HepG2 (cell line): ENCODE data around the gene IRAK3. TPM values are rescaled to one million over a fixed set of nuclear protein-coding genes. Genes with fewer than 3 reads are reported as not detected.

Experiments
- ATAC-seq: fragments of 200-7000 bp; cut with Tn5 transposase; 3 replicates; pipeline ENCODE4 v1.9.1; 2020; ENCODE audit warnings: mild to moderate bottlenecking, moderate library complexity
- BruUV-seq: library from RNA; stranded (reverse); fragments of 400-500 nt; replicated peaks from 2 replicates; lab custom pipeline; 2021; lab: Mats Ljungman, UMichigan
- CTCF ChIA-PET: fragments of 300-600 bp; formaldehyde crosslinking; extraction: SDS; loops from one replicate; lab custom pipeline; 2021; ENCODE audit warnings: low total read pairs, inconsistent platforms, low intra/inter-chr PET ratio; lab: Yijun Ruan, JAX
- POLR2A ChIA-PET: fragments of 350-600 bp; sonication (Branson Sonifier 250); formaldehyde crosslinking; loops from one replicate; lab custom pipeline; 2020; ENCODE audit warnings: antibody characterized with exemption, inconsistent platforms; lab: Yijun Ruan, JAX
- DNase-seq: peaks from one replicate; pipeline ENCODE4 v3.0.0-alpha.2; 2015; ENCODE audit warnings: low spot score
- FAIRE-seq: peaks from 3 replicates; lab custom pipeline; 2011; peaks lifted over from hg19 to GRCh38; lab: Jason Lieb, UNC
- H2AFZ ChIP-seq: one replicate; pipeline ENCODE4 v1.6.1; 2011; ENCODE audit warnings: low read length, inconsistent platforms
- H3K27ac ChIP-seq: fragments of 300-600 bp; 3 replicates; pipeline ENCODE4 v1.8.0; 2011; ENCODE audit warnings: mixed run types, mild to moderate bottlenecking, mixed read lengths, low read length, inconsistent platforms; ENCODE audit not compliant: insufficient read depth; ENCODE audit errors: extremely low read length
- H3K27me3 ChIP-seq, 2 experiments: fragments of 200-600 bp in 1 of 2; 2 replicates in 1 of 2; 3 replicates in 1 of 2; pipeline versions ENCODE4 v1.6.0 to v1.8.0; 2011; ENCODE audit warnings: low read length in 2 of 2, mild to moderate bottlenecking in 2 of 2, moderate library complexity in 2 of 2, inconsistent platforms in 1 of 2; ENCODE audit not compliant: insufficient read depth in 2 of 2, control insufficient read depth in 1 of 2
- H3K36me3 ChIP-seq, 2 experiments: fragments of 200-600 bp in 1 of 2; replicated peaks in 1 of 2; 2 replicates in 1 of 2; 3 replicates in 1 of 2; pipeline versions ENCODE4 v1.5.1 to v1.8.0; 2011; ENCODE audit warnings: low read length in 2 of 2, inconsistent platforms in 1 of 2; ENCODE audit not compliant: insufficient read depth in 2 of 2, control insufficient read depth in 1 of 2
- H3K4me1 ChIP-seq: 2 replicates; pipeline ENCODE4 v1.5.1; 2012; ENCODE audit warnings: low read length, inconsistent platforms; ENCODE audit not compliant: insufficient read depth
- H3K4me2 ChIP-seq: 2 replicates; pipeline ENCODE4 v1.6.0; 2011; ENCODE audit warnings: low read depth, low read length, inconsistent platforms
- H3K4me3 ChIP-seq, 3 experiments: fragments of 200-600 bp in 1 of 3; sonication (generic), shearing (Covaris generic) in 1 of 3; replicated peaks in 1 of 3; 2 replicates each; pipeline ENCODE4 v1.5.1; 2011 to 2016; ENCODE audit warnings: low read length in 3 of 3, inconsistent platforms in 2 of 3, low read depth in 2 of 3, mild to moderate bottlenecking in 2 of 3, control low read depth in 1 of 3, mixed read lengths in 1 of 3; ENCODE audit not compliant: insufficient read depth in 1 of 3
- H3K79me2 ChIP-seq: one replicate; pipeline ENCODE4 v1.6.1; 2011; ENCODE audit warnings: low read length, inconsistent platforms; ENCODE audit not compliant: insufficient read depth
- H3K9ac ChIP-seq: 2 replicates; pipeline ENCODE4 v1.6.0; 2011; ENCODE audit warnings: mild to moderate bottlenecking, low read depth, low read length, inconsistent platforms; ENCODE audit not compliant: insufficient read depth
- H3K9me3 ChIP-seq: 2 replicates; pipeline ENCODE4 v1.5.1; 2012; ENCODE audit warnings: mild to moderate bottlenecking, low read length
- H4K20me1 ChIP-seq: 2 replicates; pipeline ENCODE4 v1.6.0; 2011; ENCODE audit warnings: inconsistent platforms, mild to moderate bottlenecking, low read length, moderate library complexity; ENCODE audit not compliant: insufficient read depth
- CREB3 ChIP-seq: sonication (generic); formaldehyde crosslinking; IDR thresholded peaks from 2 replicates; pipeline ENCODE4 v1.5.0; 2020; ENCODE audit warnings: missing genetic modification reagents
- GLI4 ChIP-seq: sonication (generic); formaldehyde crosslinking; IDR thresholded peaks from 2 replicates; pipeline ENCODE4 v1.5.1; 2020; ENCODE audit warnings: missing genetic modification reagents, mild to moderate bottlenecking, moderate library complexity, borderline replicate concordance
- IKZF4 ChIP-seq: sonication (generic); formaldehyde crosslinking; IDR thresholded peaks from 2 replicates; pipeline ENCODE4 v1.5.1; 2020; ENCODE audit warnings: borderline replicate concordance, mild to moderate bottlenecking, low read depth, missing genetic modification reagents; ENCODE audit errors: not compliant biosample characterization
- KDM6A ChIP-seq: IDR thresholded peaks from 2 replicates; pipeline ENCODE4 v1.6.1; 2016; ENCODE audit warnings: low read depth
- MYPOP ChIP-seq: sonication (generic); formaldehyde crosslinking; IDR thresholded peaks from 2 replicates; pipeline ENCODE4 v1.8.1; 2023; ENCODE audit warnings: mild to moderate bottlenecking, moderate library complexity, missing genetic modification reagents
- NONO ChIP-seq, 2 experiments: fragments of 450-650 bp in 1 of 2; sonication (generic) in 1 of 2; formaldehyde crosslinking in 1 of 2; IDR thresholded peaks in 1 of 2; conservative IDR thresholded peaks in 1 of 2; 2 replicates each; pipeline versions ENCODE4 v1.6.1 to v1.8.0; 2017 to 2022; ENCODE audit warnings: mild to moderate bottlenecking in 1 of 2, missing genetic modification reagents in 1 of 2, moderate library complexity in 1 of 2
- PAF1 ChIP-seq: IDR thresholded peaks from 2 replicates; pipeline ENCODE4 v1.6.1; 2016; ENCODE audit warnings: missing genetic modification reagents, missing compliant biosample characterization
- POGK ChIP-seq: sonication (generic); formaldehyde crosslinking; conservative IDR thresholded peaks from 2 replicates; pipeline ENCODE4 v1.8.0; 2022; ENCODE audit warnings: mild to moderate bottlenecking, moderate library complexity, missing genetic modification reagents
- PRDM10 ChIP-seq: sonication (generic); formaldehyde crosslinking; IDR thresholded peaks from 2 replicates; pipeline ENCODE4 v1.4.0; 2020; ENCODE audit warnings: low read depth, missing genetic modification reagents
- TFE3 ChIP-seq: IDR thresholded peaks from 2 replicates; pipeline ENCODE4 v1.6.1; 2016
- TGIF2 ChIP-seq: IDR thresholded peaks from 2 replicates; pipeline ENCODE4 v1.6.1; 2016; ENCODE audit warnings: control low read depth, missing compliant biosample characterization
- ZFY ChIP-seq: sonication (generic); formaldehyde crosslinking; IDR thresholded peaks from 2 replicates; pipeline ENCODE4 v1.4.0; 2020; ENCODE audit warnings: missing genetic modification reagents
- ZNF329 ChIP-seq: sonication (generic); formaldehyde crosslinking; IDR thresholded peaks from 2 replicates; pipeline ENCODE4 v1.9.0; 2021; ENCODE audit warnings: low read depth, mild to moderate bottlenecking, missing genetic modification reagents
- ZNF607 ChIP-seq: sonication (generic); formaldehyde crosslinking; IDR thresholded peaks from 2 replicates; pipeline ENCODE4 v1.5.1; 2020; ENCODE audit warnings: missing genetic modification reagents, mild to moderate bottlenecking, borderline replicate concordance
- ZNF850 ChIP-seq: sonication (generic); formaldehyde crosslinking; conservative IDR thresholded peaks from 2 replicates; pipeline ENCODE4 v1.9.0; 2021; ENCODE audit warnings: mild to moderate bottlenecking, missing genetic modification reagents
- WGBS: methylation state at CpG from one replicate; pipeline ENCODE4 v1.1.6; 2017; ENCODE audit warnings: low lambda C conversion rate; 5-methylcytosine and 5-hydroxymethylcytosine counted together
- in situ Hi-C: cut with HindIII; loops from 2 replicates; pipeline ENCODE4 v1.10.0; 2017; ENCODE audit warnings: low pct_unique_long_range_greater_than_20kb; ENCODE audit not compliant: extremely low pct_ligation_motif_present
- intact Hi-C: fragments of 100-400 bp; cut with micrococcal nuclease; formaldehyde crosslinking; loops from one replicate; pipeline ENCODE4 v1.10.0; 2022; ENCODE audit not compliant: unreplicated experiment
- polyA plus RNA-seq, 8 experiments: library from polyadenylated mRNA; depleted of rRNA in 3 of 8; stranded (reverse) in 7 of 8; unstranded in 1 of 8; fragments of >200 nt; fragmentation: Illumina TruSeq in 4 of 8; extraction: Trizol in 4 of 8; gene quantifications; 2 replicates each; pipeline versions ENCODE4 v1.2.1 to v1.2.3, GENCODE V29; 2011 to 2016; ENCODE audit warnings: low read depth in 4 of 8, missing spikeins in 1 of 8, mixed read lengths in 1 of 8; ENCODE audit not compliant: insufficient read depth in 1 of 8
- total RNA-seq, 5 experiments: library from RNA; depleted of rRNA; stranded (reverse); fragments of >200 nt; fragmentation: Illumina TruSeq; extraction: Trizol; gene quantifications; 2 replicates each; pipeline ENCODE4 v1.2.3, GENCODE V29; 2016; ENCODE audit warnings: low read depth in 1 of 5

IRAK3 gene
- total and polyA plus RNA-seq, 2 of the 13 experiments (the other 11 are each of a cell fraction or from before 2014, with no cell fraction given), result 0.01 TPM; not detected in 1

GRCh38 chr12:66269142-66269541, 80.1 kb downstream of the IRAK3 start:
- Histone ChIP-seq H3K79me2 (no peaks in the 10 kb centered on the region), H3K27me3 (peaks cover 0 to 7% of the 10 kb centered on the region in 2 experiments; a peak in 2 of 5 replicates), H3K27ac (no peak overlapping the region), H3K36me3 (no peaks in the 10 kb centered on the region), H2AFZ (no peak overlapping the region), H3K9me3 (no peaks in the 10 kb centered on the region), H3K4me2 (no peak overlapping the region), H3K9ac (no peak overlapping the region), H3K4me3 (no peak overlapping the region), H3K4me1 (no peaks in the 10 kb centered on the region), H4K20me1 (no peaks in the 10 kb centered on the region)
- POLR2A ChIA-PET, result interaction anchor here (0.9 kb wide), 1 partner anchor 33 kb away, joined by 3 read pairs; the partner anchor contains the start of gene HELB
- in situ Hi-C loops, result loop anchor here (5.0 kb wide), 1 partner anchor 138 kb away; no protein-coding TSS in a partner anchor
- FAIRE-seq (no peak), ATAC-seq (no peak), DNase-seq (no peak)
- intact Hi-C loops, result loop anchor here (2.0 kb wide), 1 partner anchor 140 kb away; no protein-coding TSS in a partner anchor
- no TSS peak for BruUV-seq
- 22% methylated on average over 6 of the region's 6 CpGs for WGBS
- CTCF ChIA-PET, result interaction anchor here (1.3 to 1.6 kb wide), 2 partner anchors 140 kb away, joined by 3 to 6 read pairs; no protein-coding TSS in a partner anchor
- TF ChIP-seq ZFY (CRISPR knock-in tag), result no peak
- TF ChIP-seq NONO (IDR thresholded peaks at IDR 0.05), result no peak
- no peak for TF ChIP-seq NONO (CRISPR knock-in tag; conservative IDR thresholded peaks at IDR 0.05)
- TF ChIP-seq TGIF2 (CRISPR knock-in tag), result no peak
- no peak for TF ChIP-seq POGK (CRISPR knock-in tag)
- TF ChIP-seq MYPOP, result no peak
- TF ChIP-seq KDM6A (CRISPR knock-in tag), result no peak
- TF ChIP-seq IKZF4 (CRISPR knock-in tag), result no peak
- TF ChIP-seq PRDM10 (CRISPR knock-in tag), result no peak
- no peak for TF ChIP-seq ZNF607 (CRISPR knock-in tag)
- TF ChIP-seq GLI4 (CRISPR knock-in tag), result no peak
- no peak for TF ChIP-seq PAF1 (CRISPR knock-in tag)
- TF ChIP-seq TFE3, result no peak
- no peak for TF ChIP-seq ZNF329 (CRISPR knock-in tag)
- no peak for TF ChIP-seq CREB3 (CRISPR knock-in tag)
- TF ChIP-seq ZNF850 (CRISPR knock-in tag), result no peak
